Measurements from ENCODE around the gene KCTD15.

GRCh38 chr19:33763633-33764371, 32.9 kb upstream of the KCTD15 start:
- no peak for TF ChIP-seq EZH2 (IDR thresholded peaks at IDR 0.05; ENCODE audit: low read length)
- TF ChIP-seq, protein P1, sequence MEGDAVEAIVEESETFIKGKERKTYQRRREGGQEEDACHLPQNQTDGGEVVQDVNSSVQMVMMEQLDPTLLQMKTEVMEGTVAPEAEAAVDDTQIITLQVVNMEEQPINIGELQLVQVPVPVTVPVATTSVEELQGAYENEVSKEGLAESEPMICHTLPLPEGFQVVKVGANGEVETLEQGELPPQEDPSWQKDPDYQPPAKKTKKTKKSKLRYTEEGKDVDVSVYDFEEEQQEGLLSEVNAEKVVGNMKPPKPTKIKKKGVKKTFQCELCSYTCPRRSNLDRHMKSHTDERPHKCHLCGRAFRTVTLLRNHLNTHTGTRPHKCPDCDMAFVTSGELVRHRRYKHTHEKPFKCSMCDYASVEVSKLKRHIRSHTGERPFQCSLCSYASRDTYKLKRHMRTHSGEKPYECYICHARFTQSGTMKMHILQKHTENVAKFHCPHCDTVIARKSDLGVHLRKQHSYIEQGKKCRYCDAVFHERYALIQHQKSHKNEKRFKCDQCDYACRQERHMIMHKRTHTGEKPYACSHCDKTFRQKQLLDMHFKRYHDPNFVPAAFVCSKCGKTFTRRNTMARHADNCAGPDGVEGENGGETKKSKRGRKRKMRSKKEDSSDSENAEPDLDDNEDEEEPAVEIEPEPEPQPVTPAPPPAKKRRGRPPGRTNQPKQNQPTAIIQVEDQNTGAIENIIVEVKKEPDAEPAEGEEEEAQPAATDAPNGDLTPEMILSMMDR (optimal IDR thresholded peaks at IDR 0.05 in 1 of 3, IDR thresholded peaks at IDR 0.05 in 1 of 3, conservative IDR thresholded peaks at IDR 0.05 in 1 of 3; ENCODE audit: extremely low read depth in 1 of 3, insufficient read depth in 2 of 3, low read length in 3 of 3), result no peak
